Central memory CD8-positive, alpha-beta T cell (primary cell): ENCODE measurements around the gene TTLL11.

Source experiments
- ATAC-seq: fragments of 150-1000 bp; cut with Tn5 transposase; replicated peaks from 2 replicates; pipeline ENCODE4 v1.10.0; 2022; ENCODE audit warnings: mild to moderate bottlenecking, moderate FRiP score, moderate number of reproducible peaks; ENCODE audit not compliant: poor library complexity, severe bottlenecking; ENCODE audit errors: extremely low read depth
- DNase-seq, 2 donors: peaks; one replicate each; pipeline ENCODE4 v3.0.0; 2021; ENCODE audit warnings: low spot score in 2 of 2
- H3K27ac Mint-ChIP-seq: one replicate; pipeline ENCODE4 v1.8.0; 2022; ENCODE audit warnings: low read depth, mild to moderate bottlenecking, moderate library complexity, mixed read lengths
- H3K27me3 Mint-ChIP-seq: one replicate; pipeline ENCODE4 v1.8.0; 2022; ENCODE audit warnings: mixed read lengths
- H3K36me3 Mint-ChIP-seq: one replicate; pipeline ENCODE4 v1.8.0; 2022; ENCODE audit warnings: mild to moderate bottlenecking, moderate library complexity, mixed read lengths; ENCODE audit not compliant: insufficient read depth
- H3K4me1 Mint-ChIP-seq: one replicate; pipeline ENCODE4 v1.8.0; 2022; ENCODE audit warnings: mixed read lengths
- H3K4me3 Mint-ChIP-seq: one replicate; pipeline ENCODE4 v1.8.0; 2022; ENCODE audit warnings: mild to moderate bottlenecking, moderate library complexity, mixed read lengths
- H3K9me3 Mint-ChIP-seq: one replicate; pipeline ENCODE4 v1.8.0; 2022; ENCODE audit warnings: mixed read lengths

The TTLL11 gene

GRCh38 chr9:122130837-122131236 is 37.7 kb upstream of the TTLL11 start:
- Mint-ChIP-seq H3K4me1 (peaks cover 6% of the 10 kb centered on the region), H3K36me3 (no peaks in the 10 kb centered on the region), H3K27me3 (peaks cover 10% of the 10 kb centered on the region), H3K9me3 (no peaks in the 10 kb centered on the region), H3K27ac (peak overlapping the region; percentile 7), H3K4me3 (no peak overlapping the region)
- DNase-seq, result no peak
- no peak for ATAC-seq

- H3K27me3 Mint-ChIP-seq, result peaks cover 19% of the 10 kb centered on the region
- H3K4me1 Mint-ChIP-seq, result peaks cover 12% of the 10 kb centered on the region
- H3K36me3 Mint-ChIP-seq, result no peaks in the 10 kb centered on the region
- H3K9me3 Mint-ChIP-seq, result no peaks in the 10 kb centered on the region
- H3K27ac Mint-ChIP-seq, result no peak overlapping the region
- DNase-seq (no peak), ATAC-seq (no peak)
- no peak overlapping the region for H3K4me3 Mint-ChIP-seq
These were observed 36.9 kb upstream of the TTLL11 start for GRCh38 chr9:122129969-122130368.

GRCh38 chr9:122128969-122129343 is 35.8 kb upstream of the TTLL11 start:
- peaks cover 13% of the 10 kb centered on the region for H3K4me1 Mint-ChIP-seq
- ATAC-seq (no peak), DNase-seq (no peak)
- H3K9me3 Mint-ChIP-seq, result no peaks in the 10 kb centered on the region
- peaks cover 29% of the 10 kb centered on the region for H3K27me3 Mint-ChIP-seq
- H3K27ac Mint-ChIP-seq, result no peak overlapping the region
- H3K4me3 Mint-ChIP-seq, result no peak overlapping the region
- H3K36me3 Mint-ChIP-seq, result no peaks in the 10 kb centered on the region

- peaks cover 36% of the 10 kb centered on the region for H3K27me3 Mint-ChIP-seq
- no peak overlapping the region for H3K4me3 Mint-ChIP-seq
- no peak for DNase-seq
- H3K4me1 Mint-ChIP-seq, result peaks cover 13% of the 10 kb centered on the region
- H3K27ac Mint-ChIP-seq, result no peak overlapping the region
- no peaks in the 10 kb centered on the region for H3K9me3 Mint-ChIP-seq
- peaks cover 1% of the 10 kb centered on the region for H3K36me3 Mint-ChIP-seq
- ATAC-seq, result peak; percentile 52
These were observed 35.2 kb upstream of the TTLL11 start for GRCh38 chr9:122128007-122128968.

GRCh38 chr9:122127396-122127798 is 34.3 kb upstream of the TTLL11 start:
- DNase-seq (no peak), ATAC-seq (no peak)
- peaks cover 5% of the 10 kb centered on the region for H3K36me3 Mint-ChIP-seq
- H3K4me3 Mint-ChIP-seq, result no peak overlapping the region
- no peak overlapping the region for H3K27ac Mint-ChIP-seq
- H3K27me3 Mint-ChIP-seq, result peaks cover 39% of the 10 kb centered on the region
- H3K9me3 Mint-ChIP-seq, result no peaks in the 10 kb centered on the region
- peaks cover 13% of the 10 kb centered on the region for H3K4me1 Mint-ChIP-seq

- Mint-ChIP-seq H3K36me3 (peaks cover 5% of the 10 kb centered on the region), H3K4me3 (peak overlapping the region; percentile 27), H3K27ac (no peak overlapping the region), H3K4me1 (peaks cover 13% of the 10 kb centered on the region), H3K27me3 (peaks cover 39% of the 10 kb centered on the region), H3K9me3 (no peaks in the 10 kb centered on the region)
- ATAC-seq, result no peak
- no peak for DNase-seq
These were observed 33.5 kb upstream of the TTLL11 start for GRCh38 chr9:122126331-122127261.

- H3K36me3 Mint-ChIP-seq, result peaks cover 5% of the 10 kb centered on the region
- H3K27ac Mint-ChIP-seq, result peak overlapping the region; percentile 20
- H3K4me1 Mint-ChIP-seq, result peaks cover 13% of the 10 kb centered on the region
- no peak for ATAC-seq
- no peak for DNase-seq
- H3K9me3 Mint-ChIP-seq, result no peaks in the 10 kb centered on the region
- peaks cover 39% of the 10 kb centered on the region for H3K27me3 Mint-ChIP-seq
- peak overlapping the region; percentile 28 for H3K4me3 Mint-ChIP-seq
These were observed 32.6 kb upstream of the TTLL11 start for GRCh38 chr9:122125509-122126330.

- H3K9me3 Mint-ChIP-seq, result no peaks in the 10 kb centered on the region
- H3K4me1 Mint-ChIP-seq, result peaks cover 13% of the 10 kb centered on the region
- peaks cover 5% of the 10 kb centered on the region for H3K36me3 Mint-ChIP-seq
- H3K4me3 Mint-ChIP-seq, result peak overlapping the region; percentile 28
- peak; percentile 60 to 72 for DNase-seq
- H3K27me3 Mint-ChIP-seq, result peaks cover 39% of the 10 kb centered on the region
- ATAC-seq, result peak; percentile 45
- peak overlapping the region; percentile 20 for H3K27ac Mint-ChIP-seq
These were observed 32.0 kb upstream of the TTLL11 start for GRCh38 chr9:122125158-122125508.

GRCh38 chr9:122124528-122124927 is 31.4 kb upstream of the TTLL11 start:
- no peak overlapping the region for H3K4me3 Mint-ChIP-seq
- no peak overlapping the region for H3K27ac Mint-ChIP-seq
- no peaks in the 10 kb centered on the region for H3K9me3 Mint-ChIP-seq
- ATAC-seq (no peak), DNase-seq (no peak)
- H3K36me3 Mint-ChIP-seq, result peaks cover 5% of the 10 kb centered on the region
- peaks cover 13% of the 10 kb centered on the region for H3K4me1 Mint-ChIP-seq
- H3K27me3 Mint-ChIP-seq, result peaks cover 39% of the 10 kb centered on the region

- Mint-ChIP-seq H3K27ac (no peak overlapping the region), H3K9me3 (no peaks in the 10 kb centered on the region), H3K27me3 (peaks cover 39% of the 10 kb centered on the region), H3K36me3 (peaks cover 5% of the 10 kb centered on the region), H3K4me3 (no peak overlapping the region), H3K4me1 (peaks cover 13% of the 10 kb centered on the region)
- DNase-seq (no peak), ATAC-seq (no peak)
These were observed 30.9 kb upstream of the TTLL11 start for GRCh38 chr9:122124048-122124447.

- Mint-ChIP-seq H3K9me3 (no peaks in the 10 kb centered on the region), H3K27me3 (peaks cover 39% of the 10 kb centered on the region), H3K36me3 (peaks cover 5% of the 10 kb centered on the region), H3K4me1 (peaks cover 13% of the 10 kb centered on the region), H3K4me3 (no peak overlapping the region), H3K27ac (no peak overlapping the region)
- ATAC-seq, result peak; percentile 60
- DNase-seq, result peak; percentile 54 to 68
These were observed 30.0 kb upstream of the TTLL11 start for GRCh38 chr9:122122903-122123632.
